ENCODE results near the gene BICD2.

- TF ChIP-seq TAF1 (IDR thresholded peaks at IDR 0.05; ENCODE audit: control insufficient read depth, extremely low read depth, insufficient read depth, low read length, severe bottlenecking) = no peak
- no peak for TF ChIP-seq CTCF (IDR thresholded peaks at IDR 0.05 in 2 of 3, conservative IDR thresholded peaks at IDR 0.05 in 1 of 3; ENCODE audit: insufficient read depth in 2 of 3, low read depth in 1 of 3, low read length in 3 of 3)
- no peak for TF ChIP-seq E2F5 (CRISPR knock-in tag; IDR thresholded peaks at IDR 0.05)
- no peak for TF ChIP-seq TFE3 (CRISPR knock-in tag; IDR thresholded peaks at IDR 0.05)
- no peak for TF ChIP-seq ZNF146 (CRISPR knock-in tag; IDR thresholded peaks at IDR 0.05; ENCODE audit: unreplicated experiment)
- no peak for TF ChIP-seq ATF3 (IDR thresholded peaks at IDR 0.05)
- TF ChIP-seq ATF3 (CRISPR knock-in tag; conservative IDR thresholded peaks at IDR 0.05) = no peak
- no peak for TF ChIP-seq MAZ (CRISPR knock-in tag; conservative IDR thresholded peaks at IDR 0.05 in 1 of 2, IDR thresholded peaks at IDR 0.05 in 1 of 2)
- no peak for TF ChIP-seq ELF4 (CRISPR knock-in tag; IDR thresholded peaks at IDR 0.05)
- no peak for TF ChIP-seq SMC3 (conservative IDR thresholded peaks at IDR 0.05; ENCODE audit: insufficient read depth, low read depth, low read length)
- no peak for TF ChIP-seq ZNF408 (CRISPR knock-in tag; IDR thresholded peaks at IDR 0.05; ENCODE audit: low read depth)
- no peak for TF ChIP-seq MAFG (tag; conservative IDR thresholded peaks at IDR 0.05)
- no peak for TF ChIP-seq MTA1 (IDR thresholded peaks at IDR 0.05; ENCODE audit: borderline replicate concordance)
- TF ChIP-seq RBM22 (IDR thresholded peaks at IDR 0.05; ENCODE audit: low read depth, low read length, poor library complexity, severe bottlenecking) = no peak
These were observed 27.9 kb downstream of the BICD2 start for GRCh38 chr9:92736563-92737215.
